DMS114 treated with DMSO at 0.1 percent for 48 hours (cell line): ENCODE results near the gene DNAJC18.
"Not testable (repeated sequence)": the region's sequence is repeated elsewhere in the genome, so short reads cannot be mapped to it uniquely, and the experiment has no call there.

Source experiments
- DNase-seq: peaks from one replicate; lab custom pipeline; 2025; ENCODE audit not compliant: unreplicated experiment; lab: John Stamatoyannopoulos, UW

DNAJC18 gene

DNA sequence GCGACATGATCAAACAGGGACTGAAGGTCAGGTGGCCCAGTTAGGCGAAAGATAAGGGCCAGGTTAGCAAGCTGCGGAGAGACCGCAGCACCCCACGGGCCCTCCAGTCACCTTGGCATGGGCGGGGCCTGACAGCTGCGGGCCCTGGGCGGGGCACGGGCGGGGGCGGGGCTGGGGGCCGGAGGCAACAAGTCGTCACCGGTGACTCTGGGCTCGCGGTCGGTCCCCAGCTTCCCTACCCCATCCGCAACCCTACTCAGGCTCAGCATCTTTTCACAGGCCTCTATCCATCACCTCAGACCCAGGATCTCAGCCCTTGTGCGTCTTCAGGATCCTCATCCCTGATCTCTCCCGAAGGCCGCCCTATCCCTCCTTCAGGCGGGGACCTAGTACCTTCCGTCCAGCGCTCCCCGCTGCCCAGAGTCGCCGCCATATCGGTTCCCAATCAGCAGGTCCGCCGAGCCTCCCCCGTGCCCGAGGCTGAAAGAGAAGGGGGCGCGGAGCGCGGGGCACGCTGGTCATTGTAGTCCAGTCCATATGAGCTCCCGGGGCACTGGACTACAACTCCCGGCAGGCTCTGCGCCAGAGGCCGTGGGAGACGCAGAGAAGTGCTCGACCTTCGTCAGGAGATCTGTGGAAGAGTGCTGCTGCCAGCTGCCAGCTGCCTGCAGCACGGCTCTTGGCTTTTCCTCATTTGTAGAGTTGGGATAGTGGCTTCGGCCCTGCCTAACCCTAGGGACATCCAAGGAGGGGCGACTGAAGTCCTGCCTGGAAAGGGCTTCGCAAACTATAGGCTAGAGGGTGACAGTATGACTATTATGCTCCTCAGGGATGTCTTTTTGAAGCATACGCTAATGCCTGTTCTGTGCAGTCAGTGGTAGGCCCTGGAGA lies at the start of gene DNAJC18:
Gene DNAJC18 (minus strand): TSS at position 513 of the 891 bp plus-strand sequence. CDS start 80 bp downstream, at position 433.
- DNase-seq: peak; percentile 83

- DNase-seq: no peak
Observed at GRCh38 chr5:139488260-139488659, 48.9 kb upstream of the DNAJC18 start.

DNA sequence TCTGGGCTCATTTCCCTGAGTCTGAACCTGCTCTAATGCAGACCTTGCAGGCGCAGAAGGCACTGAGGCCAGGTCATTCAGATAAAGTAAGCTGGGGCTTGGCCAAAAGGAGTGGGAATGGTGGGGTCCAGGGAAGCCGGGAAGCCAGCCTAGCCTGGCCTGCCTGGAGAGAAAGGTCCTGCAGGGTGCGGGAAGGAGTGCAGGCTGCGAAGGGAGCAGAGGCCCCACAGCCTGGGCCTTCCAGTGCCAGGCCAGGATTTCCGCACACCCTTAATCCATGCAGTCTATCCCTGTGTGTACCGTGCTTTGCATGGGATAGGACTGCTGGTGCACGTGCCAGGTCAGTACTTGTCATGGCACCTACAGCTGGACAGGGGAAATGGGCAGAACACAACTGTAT lies 46.9 kb upstream of the DNAJC18 start:
- DNase-seq: no peak

- DNase-seq: not testable (repeated sequence)
Observed at GRCh38 chr5:139482890-139483208, 43.5 kb upstream of the DNAJC18 start.

- DNase-seq: no peak
Observed at GRCh38 chr5:139482050-139482889, 42.9 kb upstream of the DNAJC18 start, which contains the start of gene STING1. TSS of gene STING1 (minus strand) at chr5:139482758. CDS start at chr5:139481704, 1,054 bp downstream.

DNA sequence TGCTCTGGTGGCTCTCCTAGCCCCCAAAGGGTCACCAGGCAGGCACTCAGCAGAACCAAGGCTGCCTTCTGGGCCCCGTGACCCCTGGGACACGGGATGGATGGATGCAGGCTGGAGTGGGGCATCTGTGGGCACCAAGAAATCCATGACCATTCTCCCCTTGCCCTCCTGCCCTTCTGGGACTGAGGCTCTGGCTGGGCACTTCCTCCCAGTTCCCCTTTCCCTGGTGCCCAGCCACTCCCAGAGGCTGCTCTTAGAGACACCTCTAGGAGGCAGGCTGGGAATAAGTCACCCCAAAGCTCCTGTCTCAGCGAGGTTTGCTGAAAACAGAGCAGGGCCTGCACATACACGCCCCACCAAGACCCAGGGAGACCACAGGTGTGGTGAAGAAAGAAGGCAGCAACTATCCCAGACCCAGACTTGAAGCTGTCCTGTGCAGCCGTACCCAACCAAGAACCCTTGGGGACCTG lies 42.3 kb upstream of the DNAJC18 start:
- DNase-seq: no peak

- DNase-seq: no peak
Observed at GRCh38 chr5:139481122-139481533, 41.8 kb upstream of the DNAJC18 start.

DNA sequence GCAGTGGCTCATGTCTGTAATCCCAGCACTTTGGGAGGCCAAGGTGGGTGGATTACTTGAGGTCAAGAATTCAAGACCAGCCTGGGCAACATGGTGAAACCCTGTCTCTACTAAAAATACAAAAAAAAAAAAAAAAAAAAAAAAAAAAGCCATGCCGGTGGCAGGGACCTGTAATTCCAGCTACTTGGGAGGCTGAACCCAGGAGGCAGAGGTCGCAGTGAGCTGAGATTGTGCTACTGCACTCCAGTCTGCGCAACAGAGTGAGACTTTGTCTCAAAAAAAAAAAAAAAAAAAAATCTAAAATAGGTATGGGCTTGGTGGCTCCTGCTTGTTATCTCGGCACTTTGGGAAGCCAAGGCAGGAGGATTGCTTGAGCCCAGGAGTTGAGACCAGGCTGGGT lies 40.4 kb upstream of the DNAJC18 start:
- not testable (repeated sequence) for DNase-seq

DNA sequence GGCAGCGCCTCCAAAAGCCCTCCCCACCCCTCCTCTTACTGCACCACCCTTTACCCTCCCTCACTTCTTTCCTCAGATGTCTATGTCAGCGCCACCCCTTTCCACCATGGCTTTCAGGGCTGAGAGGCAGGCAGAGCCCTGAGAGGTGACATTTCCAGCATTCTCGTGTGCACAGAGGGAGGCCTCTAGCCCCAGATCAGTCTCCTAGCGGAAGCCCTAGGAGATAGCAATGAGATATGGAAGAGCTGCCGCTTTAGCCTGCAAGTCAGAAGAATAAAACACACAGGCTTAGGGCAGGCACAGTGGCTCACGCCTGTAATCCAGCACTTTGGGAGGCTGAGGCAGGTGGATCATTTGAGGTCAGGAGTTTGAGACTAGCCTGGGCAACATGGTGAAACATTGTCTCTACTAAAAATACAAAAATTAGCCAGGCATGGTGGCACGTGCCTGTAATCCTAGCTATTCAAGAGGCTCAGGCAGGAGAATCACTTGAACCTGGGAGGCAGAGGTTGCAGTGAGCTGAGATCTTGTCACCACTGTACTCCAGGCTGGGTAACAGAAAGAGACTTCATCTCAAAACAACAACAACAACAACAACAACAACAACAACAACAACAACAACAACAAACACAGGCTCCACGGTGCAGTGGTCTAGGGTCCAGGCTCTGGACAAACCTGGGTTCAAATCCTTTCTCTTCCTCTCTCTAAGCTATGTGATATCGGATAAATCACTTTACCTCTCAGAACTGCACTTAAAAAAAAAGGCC lies 39.5 kb upstream of the DNAJC18 start:
- DNase-seq: not testable (repeated sequence)

DNA sequence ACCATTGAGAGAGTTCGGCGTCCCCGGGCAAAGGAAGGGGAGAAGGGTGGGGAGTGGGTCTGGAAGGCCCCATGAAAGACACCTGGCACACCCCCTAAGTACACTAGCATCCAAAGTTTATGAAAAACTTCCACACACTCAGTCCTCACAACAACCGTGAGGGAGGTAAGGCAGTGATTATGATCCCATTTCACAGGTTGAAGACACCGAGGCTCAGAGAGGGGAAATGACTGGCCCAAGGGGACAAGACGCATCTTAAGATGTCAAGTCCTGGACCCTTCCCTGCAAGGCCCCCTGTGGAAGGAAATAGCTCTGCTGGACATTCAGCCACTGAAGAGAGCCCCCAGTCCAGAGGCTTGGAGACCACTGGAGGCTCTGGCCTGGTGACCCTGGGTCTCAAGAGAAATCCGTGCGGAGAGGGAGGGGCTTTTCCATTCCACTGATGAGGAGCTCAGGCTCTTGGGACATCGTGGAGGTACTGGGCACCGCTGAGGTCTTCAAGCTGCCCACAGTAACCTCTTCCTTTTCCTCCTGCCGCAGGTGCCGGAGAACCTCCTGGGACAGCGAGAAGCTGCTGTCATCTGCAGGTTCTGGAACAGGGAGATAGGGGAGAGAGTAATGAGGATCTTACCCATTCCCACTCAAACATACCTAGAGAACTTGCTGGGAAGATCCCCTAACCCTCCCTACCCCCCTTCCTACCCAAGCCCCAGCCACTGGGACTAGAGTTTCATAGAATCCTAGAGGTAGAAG lies 36.7 kb upstream of the DNAJC18 start:
- no peak for DNase-seq

- DNase-seq: no peak
Observed at GRCh38 chr5:139474890-139475791, 35.8 kb upstream of the DNAJC18 start.

DNA sequence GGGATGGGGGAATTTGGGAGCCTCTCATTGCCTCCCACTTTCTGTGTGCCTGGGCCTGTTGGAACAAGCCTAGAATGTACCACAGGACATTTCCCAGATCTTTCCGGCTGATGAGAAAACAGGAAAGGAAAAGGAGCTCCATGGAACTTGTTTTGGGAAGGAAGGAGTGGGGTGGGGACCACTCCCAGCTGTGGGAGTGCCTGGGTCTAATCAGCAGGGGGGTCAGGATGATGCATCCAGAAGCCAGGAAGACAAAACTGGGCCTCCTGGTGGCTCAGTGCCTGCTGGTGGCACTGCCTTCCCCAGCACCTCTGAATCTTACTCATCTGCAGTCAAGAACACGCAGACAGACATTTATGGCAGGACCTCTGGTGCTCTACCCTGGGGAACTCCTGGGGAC lies 34.2 kb upstream of the DNAJC18 start:
- no peak for DNase-seq

- no peak for DNase-seq
Observed at GRCh38 chr5:139473105-139473504, 33.8 kb upstream of the DNAJC18 start.

DNA sequence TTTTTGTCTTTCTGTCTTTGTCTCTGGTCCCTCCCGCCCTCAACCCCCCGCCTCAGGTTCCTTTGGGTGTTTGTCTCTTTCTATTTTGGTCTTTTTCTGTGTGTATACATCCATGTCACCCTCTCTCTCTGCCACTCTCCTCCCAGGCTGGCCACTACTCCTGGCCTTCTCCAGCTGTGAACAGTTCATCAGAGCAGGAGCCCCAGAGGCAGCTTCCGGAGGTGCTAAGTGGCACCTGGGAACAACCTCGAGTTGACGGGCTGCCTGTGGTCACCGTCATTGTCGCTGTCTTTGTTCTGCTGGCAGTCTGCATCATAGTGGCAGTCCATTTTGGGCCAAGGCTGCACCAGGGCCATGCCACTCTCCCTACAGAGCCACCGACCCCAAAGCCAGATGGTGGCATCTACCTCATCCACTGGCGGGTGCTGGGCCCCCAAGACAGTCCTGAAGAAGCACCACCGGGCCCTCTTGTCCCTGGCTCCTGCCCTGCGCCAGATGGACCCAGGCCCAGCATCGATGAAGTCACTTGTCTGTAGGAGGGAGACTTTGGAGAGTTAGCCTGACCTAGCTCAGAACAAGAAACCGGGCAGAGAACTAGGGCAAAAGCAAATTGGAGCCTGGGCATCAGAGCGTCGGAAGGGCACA lies 33.2 kb upstream of the DNAJC18 start:
- no peak for DNase-seq

- DNase-seq: no peak
Observed at GRCh38 chr5:139470821-139471300, 31.5 kb upstream of the DNAJC18 start, which contains the start of gene SMIM33. TSS of gene SMIM33 (plus strand) at chr5:139471004. CDS start at chr5:139471122, 118 bp downstream.

GRCh38 chr5:139468421-139468931 lies 29.2 kb upstream of the DNAJC18 start:
- DNase-seq: no peak

DNA sequence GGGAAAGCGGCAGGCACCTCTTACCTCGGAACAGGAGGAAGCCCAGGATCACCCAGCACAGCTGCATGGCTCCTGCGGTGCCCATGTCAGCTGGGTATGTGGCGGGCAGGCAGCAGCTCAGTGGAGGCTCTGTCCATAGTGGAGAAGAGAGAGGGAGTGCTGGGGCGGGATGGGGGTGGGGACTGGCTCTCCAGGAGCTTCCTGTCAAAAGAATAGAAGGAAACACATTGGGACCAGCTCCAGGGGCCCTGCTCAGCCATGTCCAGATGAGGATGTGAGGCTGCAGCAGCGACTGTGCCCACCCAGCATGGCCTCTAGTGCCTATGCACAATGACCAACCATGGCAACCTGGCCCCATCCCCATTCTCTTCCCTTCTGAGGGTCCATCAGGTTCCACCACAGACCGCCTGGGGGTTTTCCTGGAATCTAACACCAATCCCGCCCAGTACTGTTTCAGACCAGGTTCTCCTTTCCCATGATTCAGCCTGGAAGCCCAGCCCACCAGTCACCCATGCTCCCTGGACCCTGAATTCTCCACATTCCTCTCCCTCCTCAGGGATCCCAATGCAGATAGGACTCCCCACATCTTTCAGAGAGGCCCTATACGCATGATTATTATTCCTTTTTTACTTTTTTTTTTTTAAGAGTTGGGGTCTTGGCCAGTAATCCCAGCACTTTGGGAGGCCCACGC lies 23.4 kb upstream of the DNAJC18 start, which contains the start of gene ECSCR:
Gene ECSCR (minus strand): TSS at position 158 of the 691 bp plus-strand sequence. CDS start 73 bp downstream, at position 85.
- no peak for DNase-seq

DNA sequence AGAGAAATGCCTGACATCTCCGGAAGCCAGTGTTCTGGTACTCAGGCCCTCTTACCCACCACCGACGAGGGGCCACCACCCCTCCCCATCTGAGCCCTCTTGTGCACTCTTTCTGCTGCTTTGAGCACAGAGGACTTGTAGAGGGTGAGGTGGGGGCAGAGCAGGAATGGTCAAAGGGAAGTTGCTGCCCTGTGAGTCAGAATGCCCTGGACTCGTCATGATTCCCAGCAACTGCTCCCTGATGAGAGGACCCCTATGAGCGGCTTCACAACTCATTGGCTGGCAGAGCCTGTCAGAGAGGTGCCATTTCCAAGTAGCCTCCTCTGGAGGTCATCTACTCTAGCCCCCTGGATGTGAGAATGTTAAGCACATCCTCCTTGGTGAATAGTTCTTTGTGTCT lies 22.4 kb upstream of the DNAJC18 start:
- DNase-seq: no peak
